IPS-18a (cell line): Measurements from ENCODE around the gene MIPEP.
A peak's percentile ranks its signal among the peaks of the same experiment; 100 is the strongest.

ENCODE experiments used
- H3K27ac ChIP-seq: one replicate; pipeline ENCODE4 v1.5.1; 2013; ENCODE audit warnings: low read length
- H3K27me3 ChIP-seq: one replicate; pipeline ENCODE4 v1.6.1; 2013; ENCODE audit warnings: mild to moderate bottlenecking, low read length; ENCODE audit not compliant: control insufficient read depth, insufficient read depth
- H3K36me3 ChIP-seq: one replicate; pipeline ENCODE4 v1.6.1; 2013; ENCODE audit warnings: low read depth, low read length; ENCODE audit not compliant: control insufficient read depth
- H3K4me1 ChIP-seq: one replicate; pipeline ENCODE4 v1.6.1; 2013; ENCODE audit warnings: low read depth, low read length; ENCODE audit not compliant: control insufficient read depth
- H3K4me3 ChIP-seq: one replicate; pipeline ENCODE4 v1.5.1; 2013; ENCODE audit warnings: low read length
- H3K9ac ChIP-seq: one replicate; pipeline ENCODE4 v1.6.1; 2013; ENCODE audit warnings: mild to moderate bottlenecking, low read length, moderate library complexity
- H3K9me3 ChIP-seq: one replicate; pipeline ENCODE4 v1.6.1; 2013; ENCODE audit warnings: low read depth, low read length; ENCODE audit not compliant: control insufficient read depth

Gene MIPEP

GRCh38 chr13:23888658-23889614 is at the start of gene MIPEP:
TSS of gene MIPEP (minus strand) at chr13:23889400. CDS start at chr13:23889320, 80 bp downstream.
- H3K4me1 ChIP-seq = peaks cover 14% of the 10 kb centered on the region
- H3K27me3 ChIP-seq = no peaks in the 10 kb centered on the region
- peak within 1 kb of the TSS; percentile 65 for H3K27ac ChIP-seq
- H3K9me3 ChIP-seq = no peaks in the 10 kb centered on the region
- peak within 1 kb of the TSS; percentile 83 for H3K9ac ChIP-seq
- peak within 1 kb of the TSS; percentile 97 for H3K4me3 ChIP-seq
- H3K36me3 ChIP-seq = peaks cover 2% of the 10 kb centered on the region

- no peak overlapping the region for H3K27ac ChIP-seq
- no peaks in the 10 kb centered on the region for H3K27me3 ChIP-seq
- H3K36me3 ChIP-seq = no peaks in the 10 kb centered on the region
- H3K9ac ChIP-seq = no peak overlapping the region
- no peak overlapping the region for H3K4me3 ChIP-seq
- no peaks in the 10 kb centered on the region for H3K9me3 ChIP-seq
- no peaks in the 10 kb centered on the region for H3K4me1 ChIP-seq
Measured at GRCh38 chr13:23934520-23934919, 45.3 kb upstream of the MIPEP start.

- no peak overlapping the region for H3K27ac ChIP-seq
Measured at GRCh38 chr13:23928985-23929384, 39.8 kb upstream of the MIPEP start.

GRCh38 chr13:23923031-23923430 is 33.8 kb upstream of the MIPEP start:
- no peaks in the 10 kb centered on the region for H3K36me3 ChIP-seq
- no peak overlapping the region for H3K9ac ChIP-seq
- H3K4me3 ChIP-seq = no peak overlapping the region
- H3K27me3 ChIP-seq = no peaks in the 10 kb centered on the region
- H3K27ac ChIP-seq = no peak overlapping the region
- H3K9me3 ChIP-seq = no peaks in the 10 kb centered on the region
- H3K4me1 ChIP-seq = peaks cover 9% of the 10 kb centered on the region

More at GRCh38 chr13:23928985-23929384, 39.8 kb upstream of the MIPEP start:
- Histone ChIP-seq H3K9ac (no peak overlapping the region), H3K9me3 (no peaks in the 10 kb centered on the region), H3K4me1 (no peaks in the 10 kb centered on the region), H3K36me3 (no peaks in the 10 kb centered on the region), H3K4me3 (no peak overlapping the region), H3K27me3 (no peaks in the 10 kb centered on the region)

- H3K4me3 ChIP-seq = no peak overlapping the region
- H3K27me3 ChIP-seq = no peaks in the 10 kb centered on the region
- H3K4me1 ChIP-seq = peaks cover 9% of the 10 kb centered on the region
- H3K9me3 ChIP-seq = no peaks in the 10 kb centered on the region
- H3K9ac ChIP-seq = no peak overlapping the region
- H3K36me3 ChIP-seq = no peaks in the 10 kb centered on the region
- H3K27ac ChIP-seq = no peak overlapping the region
Measured at GRCh38 chr13:23922005-23922932, 33.1 kb upstream of the MIPEP start.

GRCh38 chr13:23921451-23921888 is 32.3 kb upstream of the MIPEP start:
- Histone ChIP-seq H3K9ac (no peak overlapping the region), H3K36me3 (no peaks in the 10 kb centered on the region), H3K4me3 (no peak overlapping the region), H3K9me3 (no peaks in the 10 kb centered on the region), H3K27ac (no peak overlapping the region), H3K27me3 (no peaks in the 10 kb centered on the region), H3K4me1 (peaks cover 9% of the 10 kb centered on the region)

GRCh38 chr13:23919006-23919405 is 29.8 kb upstream of the MIPEP start:
- peaks cover 9% of the 10 kb centered on the region for H3K4me1 ChIP-seq
- no peaks in the 10 kb centered on the region for H3K27me3 ChIP-seq
- H3K36me3 ChIP-seq = no peaks in the 10 kb centered on the region
- no peak overlapping the region for H3K9ac ChIP-seq
- H3K27ac ChIP-seq = no peak overlapping the region
- no peak overlapping the region for H3K4me3 ChIP-seq
- H3K9me3 ChIP-seq = no peaks in the 10 kb centered on the region

GRCh38 chr13:23918208-23918607 is 29.0 kb upstream of the MIPEP start:
- peaks cover 9% of the 10 kb centered on the region for H3K4me1 ChIP-seq
- H3K9ac ChIP-seq = no peak overlapping the region
- H3K4me3 ChIP-seq = no peak overlapping the region
- no peaks in the 10 kb centered on the region for H3K36me3 ChIP-seq
- H3K27me3 ChIP-seq = no peaks in the 10 kb centered on the region
- H3K27ac ChIP-seq = no peak overlapping the region
- no peaks in the 10 kb centered on the region for H3K9me3 ChIP-seq

- Histone ChIP-seq H3K9ac (no peak overlapping the region), H3K4me1 (peaks cover 12% of the 10 kb centered on the region), H3K27ac (no peak overlapping the region), H3K4me3 (no peak overlapping the region), H3K9me3 (no peaks in the 10 kb centered on the region), H3K27me3 (no peaks in the 10 kb centered on the region), H3K36me3 (no peaks in the 10 kb centered on the region)
Measured at GRCh38 chr13:23915308-23915707, 26.1 kb upstream of the MIPEP start.

- no peaks in the 10 kb centered on the region for H3K36me3 ChIP-seq
- H3K4me3 ChIP-seq = no peak overlapping the region
- H3K27me3 ChIP-seq = no peaks in the 10 kb centered on the region
- no peak overlapping the region for H3K9ac ChIP-seq
- peaks cover 14% of the 10 kb centered on the region for H3K4me1 ChIP-seq
- H3K27ac ChIP-seq = no peak overlapping the region
- H3K9me3 ChIP-seq = no peaks in the 10 kb centered on the region
Measured at GRCh38 chr13:23912469-23912868, 23.3 kb upstream of the MIPEP start.

GRCh38 chr13:23909606-23910005 is 20.4 kb upstream of the MIPEP start:
- Histone ChIP-seq H3K27me3 (no peaks in the 10 kb centered on the region), H3K4me3 (no peak overlapping the region), H3K4me1 (peaks cover 14% of the 10 kb centered on the region), H3K36me3 (no peaks in the 10 kb centered on the region), H3K9ac (no peak overlapping the region), H3K9me3 (no peaks in the 10 kb centered on the region), H3K27ac (no peak overlapping the region)
